K562 (cell line): Measurements from ENCODE around the gene LCN15. TPM values are rescaled to one million over a fixed set of nuclear protein-coding genes. Genes with fewer than 3 reads are reported as not detected.

Experiments
- ATAC-seq: fragments of 200-7000 bp; cut with Tn5 transposase; 3 replicates; pipeline ENCODE4 v1.9.1; 2020; ENCODE audit warnings: moderate library complexity
- BruUV-seq: library from RNA; stranded (reverse); fragments of 400-500 nt; replicated peaks from 2 replicates; lab custom pipeline; 2021; lab: Mats Ljungman, UMichigan
- CTCF ChIA-PET: fragments of 300-600 bp; formaldehyde crosslinking; extraction: SDS; loops from one replicate; lab custom pipeline; 2021; ENCODE audit warnings: low intra/inter-chr PET ratio; lab: Yijun Ruan, JAX
- POLR2A ChIA-PET: fragments of 300-600, 350-650 bp; sonication (Branson Sonifier 250); formaldehyde crosslinking; extraction: SDS; loops from one replicate; lab custom pipeline; 2021; ENCODE audit warnings: antibody characterized with exemption, inconsistent platforms; lab: Yijun Ruan, JAX
- DNase-seq, 4 experiments: peaks; one replicate each; pipeline versions ENCODE4 v3.0.0 to v3.0.0-alpha.2; 2011 to 2018; ENCODE audit warnings: low spot score in 3 of 4, mixed read lengths in 3 of 4; ENCODE audit errors: extremely low read depth in 1 of 4
- FAIRE-seq: peaks from 2 replicates; lab custom pipeline; 2011; peaks lifted over from hg19 to GRCh38; lab: Jason Lieb, UNC
- H2AFZ ChIP-seq: 2 replicates; pipeline ENCODE4 v1.6.0; 2011; ENCODE audit warnings: low read depth, low read length, control low read depth, inconsistent platforms
- H3K27ac ChIP-seq: fragments of 200-600 bp; 3 replicates; pipeline ENCODE4 v1.8.0; 2011; ENCODE audit warnings: low read depth, mild to moderate bottlenecking, control low read depth, inconsistent platforms, low read length, moderate library complexity, mixed read lengths; ENCODE audit errors: extremely low read depth
- H3K27me3 ChIP-seq, 2 experiments: fragments of 300-600 bp in 1 of 2; 2 replicates in 1 of 2; 3 replicates in 1 of 2; pipeline versions ENCODE4 v1.6.0 to v1.8.0; 2011; ENCODE audit warnings: inconsistent platforms in 2 of 2, low read length in 2 of 2, mild to moderate bottlenecking in 1 of 2, mixed read lengths in 1 of 2, moderate library complexity in 1 of 2; ENCODE audit not compliant: control insufficient read depth in 2 of 2, insufficient read depth in 2 of 2
- H3K36me3 ChIP-seq: fragments of 300-600 bp; 3 replicates; pipeline ENCODE4 v1.8.0; 2011; ENCODE audit warnings: mild to moderate bottlenecking, low read length, inconsistent platforms; ENCODE audit not compliant: control insufficient read depth, insufficient read depth
- H3K4me1 ChIP-seq, 2 experiments: fragments of 200-600 bp in 1 of 2; replicated peaks in 1 of 2; 2 replicates in 1 of 2; 3 replicates in 1 of 2; pipeline versions ENCODE4 v1.5.1 to v1.8.0; 2011; ENCODE audit warnings: inconsistent platforms in 2 of 2, low read length in 2 of 2, mild to moderate bottlenecking in 1 of 2, mixed read lengths in 1 of 2, moderate library complexity in 1 of 2; ENCODE audit not compliant: control insufficient read depth in 2 of 2, insufficient read depth in 2 of 2
- H3K4me2 ChIP-seq: 2 replicates; pipeline ENCODE4 v1.6.1; 2011; ENCODE audit warnings: low read length, control low read depth, inconsistent platforms, mixed read lengths; ENCODE audit not compliant: insufficient read depth
- H3K4me3 ChIP-seq: fragments of 200-600 bp; sonication (generic), shearing (Covaris generic); 2 replicates; pipeline ENCODE4 v1.5.1; 2016; ENCODE audit warnings: control low read depth, inconsistent platforms
- H3K79me2 ChIP-seq: fragments of 200-600 bp; 3 replicates; pipeline ENCODE4 v1.8.0; 2011; ENCODE audit warnings: low read length, inconsistent platforms; ENCODE audit not compliant: control insufficient read depth, insufficient read depth
- H3K9ac ChIP-seq, 2 experiments: 2 replicates each; pipeline versions ENCODE4 v1.6.0 to v1.6.1; 2011; ENCODE audit warnings: low read depth in 2 of 2, low read length in 2 of 2, control low read depth in 1 of 2, inconsistent platforms in 1 of 2, mild to moderate bottlenecking in 1 of 2, mixed read lengths in 1 of 2; ENCODE audit not compliant: insufficient read depth in 1 of 2
- H3K9me1 ChIP-seq: one replicate; pipeline ENCODE4 v1.6.0; 2011; ENCODE audit warnings: inconsistent platforms, mild to moderate bottlenecking, low read length, moderate library complexity; ENCODE audit not compliant: control insufficient read depth, insufficient read depth
- H3K9me3 ChIP-seq: replicated peaks from 2 replicates; pipeline ENCODE4 v1.5.1; 2011; ENCODE audit warnings: low read depth, low read length, inconsistent platforms; ENCODE audit not compliant: control insufficient read depth, insufficient read depth
- H4K20me1 ChIP-seq: replicated peaks from 2 replicates; pipeline ENCODE4 v1.6.1; 2011; ENCODE audit warnings: low read length, inconsistent platforms, mixed read lengths; ENCODE audit not compliant: control insufficient read depth, insufficient read depth
- DIDO1 ChIP-seq: fragments of 450-650 bp; IDR thresholded peaks from 2 replicates; pipeline ENCODE4 v1.6.1; 2016; ENCODE audit warnings: low read depth, missing biosample characterization, missing genetic modification characterization
- ELF4 ChIP-seq: fragments of 450-650 bp; formaldehyde crosslinking; IDR thresholded peaks from 2 replicates; pipeline ENCODE4 v1.4.0; 2022; ENCODE audit warnings: missing genetic modification characterization
- FIP1L1 ChIP-seq: fragments of 200-400 bp; formaldehyde crosslinking; IDR thresholded peaks from 2 replicates; pipeline ENCODE4 v1.6.1; 2018; ENCODE audit warnings: mild to moderate bottlenecking, low read depth, low read length; ENCODE audit not compliant: poor library complexity, severe bottlenecking
- HDAC6 ChIP-seq: IDR thresholded peaks from 2 replicates; pipeline ENCODE4 v1.6.1; 2012; ENCODE audit warnings: low read depth, mild to moderate bottlenecking, control low read depth, inconsistent platforms, low read length, moderate library complexity
- RBM25 ChIP-seq: fragments of 200-400 bp; formaldehyde crosslinking; IDR thresholded peaks from 2 replicates; pipeline ENCODE4 v1.6.1; 2018; ENCODE audit warnings: low read length, low read depth, moderate library complexity; ENCODE audit not compliant: severe bottlenecking
- RBM39 ChIP-seq: fragments of 200-400 bp; formaldehyde crosslinking; optimal IDR thresholded peaks from 2 replicates; pipeline ENCODE3; 2018; ENCODE audit warnings: low read depth, low read length
- TAF1 ChIP-seq: IDR thresholded peaks from 2 replicates; pipeline ENCODE4 v1.6.1; 2011; ENCODE audit warnings: mild to moderate bottlenecking, low read length, moderate library complexity; ENCODE audit not compliant: insufficient read depth, control insufficient read depth, severe bottlenecking; ENCODE audit errors: extremely low read depth
- ZFX ChIP-seq: sonication (generic); formaldehyde crosslinking; IDR thresholded peaks from 2 replicates; pipeline ENCODE4 v1.8.0; 2022; ENCODE audit warnings: mild to moderate bottlenecking, missing genetic modification reagents, moderate library complexity
- WGBS: fragments of 100-300 bp; shearing (Covaris generic); methylation state at CpG from one replicate; pipeline ENCODE4 v1.1.6; 2016; ENCODE audit warnings: low coverage, mixed read lengths; ENCODE audit not compliant: insufficient coverage; ENCODE audit errors: missing lambda C conversion rate; 5-methylcytosine and 5-hydroxymethylcytosine counted together
- in situ Hi-C: fragments of 300-500 bp; cut with MboI; formaldehyde crosslinking; loops from 4 replicates; pipeline ENCODE4 v1.15.0; 2018; ENCODE audit warnings: inconsistent platforms, mixed read lengths
- intact Hi-C: fragments of 100-400 bp; cut with micrococcal nuclease; formaldehyde crosslinking; loops from 2 replicates; pipeline ENCODE4 v1.14.2; 2022
- polyA plus RNA-seq, 8 experiments: library from polyadenylated mRNA; depleted of rRNA in 4 of 8; stranded (reverse) in 5 of 8; unstranded in 3 of 8; fragments of >200 nt; fragmentation: Nextera tagmentation in 2 of 8; fragmentation: Illumina TruSeq in 1 of 8; extraction: Ambion mirVana in 2 of 8; extraction: Trizol in 1 of 8; gene quantifications; 2 replicates each; pipeline versions ENCODE4 v1.2.1 to v1.2.3, GENCODE V29; 2011 to 2014; ENCODE audit warnings: inconsistent platforms in 1 of 8, missing spikeins in 1 of 8
- total RNA-seq, 7 experiments: library from RNA; depleted of rRNA in 6 of 7; stranded (reverse); fragments of >200 nt in 6 of 7; fragmentation: Illumina TruSeq in 2 of 7; extraction: Trizol in 2 of 7; gene quantifications; 2 replicates each; pipeline versions ENCODE4 v1.2.1 to v1.2.3, GENCODE V29; 2011 to 2021; ENCODE audit warnings: low replicate concordance in 1 of 7
- TF ChIP-seq, protein P1 (sequence below): fragments of 200-600 bp; sonication (generic); IDR thresholded peaks from one replicate; pipeline ENCODE4 v1.6.1; 2012; ENCODE audit warnings: mild to moderate bottlenecking, low read depth, low read length, inconsistent platforms
- TF ChIP-seq, protein P2 (sequence below): conservative IDR thresholded peaks from 2 replicates; pipeline ENCODE4 v1.6.1; 2011; ENCODE audit warnings: low read depth, mild to moderate bottlenecking, low read length; ENCODE audit not compliant: control insufficient read depth

LCN15 gene
- total and polyA plus RNA-seq, 9 of the 15 experiments (the other 6 are each of a cell fraction or from before 2014, with no cell fraction given): 0.66 TPM; not detected in 8

DNA sequence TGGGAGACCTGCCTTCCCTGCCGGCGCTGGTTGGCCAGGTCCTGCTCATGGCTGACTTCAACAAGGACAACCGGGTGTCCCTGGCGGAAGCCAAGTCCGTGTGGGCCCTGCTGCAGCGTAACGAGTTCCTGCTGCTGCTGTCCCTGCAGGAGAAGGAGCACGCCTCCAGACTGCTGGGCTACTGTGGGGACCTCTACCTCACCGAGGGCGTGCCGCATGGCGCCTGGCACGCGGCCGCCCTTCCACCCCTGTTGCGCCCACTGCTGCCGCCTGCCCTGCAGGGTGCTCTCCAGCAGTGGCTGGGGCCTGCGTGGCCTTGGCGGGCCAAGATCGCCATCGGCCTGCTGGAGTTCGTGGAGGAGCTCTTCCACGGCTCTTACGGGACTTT, 41.4 kb downstream of the LCN15 start:
- POLR2A ChIA-PET: interaction anchor here (0.6 to 1.7 kb wide), 8 partner anchors 8 to 76 kb away, joined by 3 to 9 read pairs (median 4); partner anchors contain the start of gene DIPK1B
- no peak for DNase-seq
- intact Hi-C loops (no loop called here), in situ Hi-C loops (no loop called here)
- no peaks in the 10 kb centered on the region for H3K9me3 ChIP-seq
- no peaks in the 10 kb centered on the region for H3K27me3 ChIP-seq
- H4K20me1 ChIP-seq: peaks cover 53% of the 10 kb centered on the region
- WGBS: 77% methylated on average over 24 of the region's 24 CpGs
- H2AFZ ChIP-seq: no peak overlapping the region
- BruUV-seq: no TSS peak
- no peak overlapping the region for H3K4me3 ChIP-seq
- no peak for FAIRE-seq
- H3K4me1 ChIP-seq: peaks cover 15 to 85% of the 10 kb centered on the region in 2 experiments; a peak in 4 of 5 replicates
- H3K9ac ChIP-seq: peak overlapping the region in 1 of 2 experiments; percentile 82; a peak in 2 of 4 replicates
- H3K79me2 ChIP-seq: peaks cover 45% of the 10 kb centered on the region
- no peak overlapping the region for H3K27ac ChIP-seq
- CTCF ChIA-PET: no interaction called here
- no peaks in the 10 kb centered on the region for H3K9me1 ChIP-seq
- H3K4me2 ChIP-seq: no peak overlapping the region
- H3K36me3 ChIP-seq: peaks cover 66% of the 10 kb centered on the region
- no peak; the same call in 2 of the 3 replicates for ATAC-seq
- TF ChIP-seq, protein P1, sequence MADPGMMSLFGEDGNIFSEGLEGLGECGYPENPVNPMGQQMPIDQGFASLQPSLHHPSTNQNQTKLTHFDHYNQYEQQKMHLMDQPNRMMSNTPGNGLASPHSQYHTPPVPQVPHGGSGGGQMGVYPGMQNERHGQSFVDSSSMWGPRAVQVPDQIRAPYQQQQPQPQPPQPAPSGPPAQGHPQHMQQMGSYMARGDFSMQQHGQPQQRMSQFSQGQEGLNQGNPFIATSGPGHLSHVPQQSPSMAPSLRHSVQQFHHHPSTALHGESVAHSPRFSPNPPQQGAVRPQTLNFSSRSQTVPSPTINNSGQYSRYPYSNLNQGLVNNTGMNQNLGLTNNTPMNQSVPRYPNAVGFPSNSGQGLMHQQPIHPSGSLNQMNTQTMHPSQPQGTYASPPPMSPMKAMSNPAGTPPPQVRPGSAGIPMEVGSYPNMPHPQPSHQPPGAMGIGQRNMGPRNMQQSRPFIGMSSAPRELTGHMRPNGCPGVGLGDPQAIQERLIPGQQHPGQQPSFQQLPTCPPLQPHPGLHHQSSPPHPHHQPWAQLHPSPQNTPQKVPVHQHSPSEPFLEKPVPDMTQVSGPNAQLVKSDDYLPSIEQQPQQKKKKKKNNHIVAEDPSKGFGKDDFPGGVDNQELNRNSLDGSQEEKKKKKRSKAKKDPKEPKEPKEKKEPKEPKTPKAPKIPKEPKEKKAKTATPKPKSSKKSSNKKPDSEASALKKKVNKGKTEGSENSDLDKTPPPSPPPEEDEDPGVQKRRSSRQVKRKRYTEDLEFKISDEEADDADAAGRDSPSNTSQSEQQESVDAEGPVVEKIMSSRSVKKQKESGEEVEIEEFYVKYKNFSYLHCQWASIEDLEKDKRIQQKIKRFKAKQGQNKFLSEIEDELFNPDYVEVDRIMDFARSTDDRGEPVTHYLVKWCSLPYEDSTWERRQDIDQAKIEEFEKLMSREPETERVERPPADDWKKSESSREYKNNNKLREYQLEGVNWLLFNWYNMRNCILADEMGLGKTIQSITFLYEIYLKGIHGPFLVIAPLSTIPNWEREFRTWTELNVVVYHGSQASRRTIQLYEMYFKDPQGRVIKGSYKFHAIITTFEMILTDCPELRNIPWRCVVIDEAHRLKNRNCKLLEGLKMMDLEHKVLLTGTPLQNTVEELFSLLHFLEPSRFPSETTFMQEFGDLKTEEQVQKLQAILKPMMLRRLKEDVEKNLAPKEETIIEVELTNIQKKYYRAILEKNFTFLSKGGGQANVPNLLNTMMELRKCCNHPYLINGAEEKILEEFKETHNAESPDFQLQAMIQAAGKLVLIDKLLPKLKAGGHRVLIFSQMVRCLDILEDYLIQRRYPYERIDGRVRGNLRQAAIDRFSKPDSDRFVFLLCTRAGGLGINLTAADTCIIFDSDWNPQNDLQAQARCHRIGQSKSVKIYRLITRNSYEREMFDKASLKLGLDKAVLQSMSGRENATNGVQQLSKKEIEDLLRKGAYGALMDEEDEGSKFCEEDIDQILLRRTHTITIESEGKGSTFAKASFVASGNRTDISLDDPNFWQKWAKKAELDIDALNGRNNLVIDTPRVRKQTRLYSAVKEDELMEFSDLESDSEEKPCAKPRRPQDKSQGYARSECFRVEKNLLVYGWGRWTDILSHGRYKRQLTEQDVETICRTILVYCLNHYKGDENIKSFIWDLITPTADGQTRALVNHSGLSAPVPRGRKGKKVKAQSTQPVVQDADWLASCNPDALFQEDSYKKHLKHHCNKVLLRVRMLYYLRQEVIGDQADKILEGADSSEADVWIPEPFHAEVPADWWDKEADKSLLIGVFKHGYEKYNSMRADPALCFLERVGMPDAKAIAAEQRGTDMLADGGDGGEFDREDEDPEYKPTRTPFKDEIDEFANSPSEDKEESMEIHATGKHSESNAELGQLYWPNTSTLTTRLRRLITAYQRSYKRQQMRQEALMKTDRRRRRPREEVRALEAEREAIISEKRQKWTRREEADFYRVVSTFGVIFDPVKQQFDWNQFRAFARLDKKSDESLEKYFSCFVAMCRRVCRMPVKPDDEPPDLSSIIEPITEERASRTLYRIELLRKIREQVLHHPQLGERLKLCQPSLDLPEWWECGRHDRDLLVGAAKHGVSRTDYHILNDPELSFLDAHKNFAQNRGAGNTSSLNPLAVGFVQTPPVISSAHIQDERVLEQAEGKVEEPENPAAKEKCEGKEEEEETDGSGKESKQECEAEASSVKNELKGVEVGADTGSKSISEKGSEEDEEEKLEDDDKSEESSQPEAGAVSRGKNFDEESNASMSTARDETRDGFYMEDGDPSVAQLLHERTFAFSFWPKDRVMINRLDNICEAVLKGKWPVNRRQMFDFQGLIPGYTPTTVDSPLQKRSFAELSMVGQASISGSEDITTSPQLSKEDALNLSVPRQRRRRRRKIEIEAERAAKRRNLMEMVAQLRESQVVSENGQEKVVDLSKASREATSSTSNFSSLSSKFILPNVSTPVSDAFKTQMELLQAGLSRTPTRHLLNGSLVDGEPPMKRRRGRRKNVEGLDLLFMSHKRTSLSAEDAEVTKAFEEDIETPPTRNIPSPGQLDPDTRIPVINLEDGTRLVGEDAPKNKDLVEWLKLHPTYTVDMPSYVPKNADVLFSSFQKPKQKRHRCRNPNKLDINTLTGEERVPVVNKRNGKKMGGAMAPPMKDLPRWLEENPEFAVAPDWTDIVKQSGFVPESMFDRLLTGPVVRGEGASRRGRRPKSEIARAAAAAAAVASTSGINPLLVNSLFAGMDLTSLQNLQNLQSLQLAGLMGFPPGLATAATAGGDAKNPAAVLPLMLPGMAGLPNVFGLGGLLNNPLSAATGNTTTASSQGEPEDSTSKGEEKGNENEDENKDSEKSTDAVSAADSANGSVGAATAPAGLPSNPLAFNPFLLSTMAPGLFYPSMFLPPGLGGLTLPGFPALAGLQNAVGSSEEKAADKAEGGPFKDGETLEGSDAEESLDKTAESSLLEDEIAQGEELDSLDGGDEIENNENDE: peak; percentile 41
- peak; percentile 54 for TF ChIP-seq RBM39
- TF ChIP-seq, protein P2, sequence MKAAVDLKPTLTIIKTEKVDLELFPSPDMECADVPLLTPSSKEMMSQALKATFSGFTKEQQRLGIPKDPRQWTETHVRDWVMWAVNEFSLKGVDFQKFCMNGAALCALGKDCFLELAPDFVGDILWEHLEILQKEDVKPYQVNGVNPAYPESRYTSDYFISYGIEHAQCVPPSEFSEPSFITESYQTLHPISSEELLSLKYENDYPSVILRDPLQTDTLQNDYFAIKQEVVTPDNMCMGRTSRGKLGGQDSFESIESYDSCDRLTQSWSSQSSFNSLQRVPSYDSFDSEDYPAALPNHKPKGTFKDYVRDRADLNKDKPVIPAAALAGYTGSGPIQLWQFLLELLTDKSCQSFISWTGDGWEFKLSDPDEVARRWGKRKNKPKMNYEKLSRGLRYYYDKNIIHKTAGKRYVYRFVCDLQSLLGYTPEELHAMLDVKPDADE: peak; percentile 41; the same call in 1 of the 2 replicates
- TF ChIP-seq DIDO1 (tag): no peak
- TF ChIP-seq ELF4 (CRISPR knock-in tag): no peak
- TF ChIP-seq FIP1L1: peak; percentile 98
- TF ChIP-seq TAF1: peak; percentile 11
- TF ChIP-seq ZFX (CRISPR knock-in tag): 0 out of 2 replicates have a peak, but pooled peaks have one; percentile 32
- TF ChIP-seq RBM25: no peak
- no peak for TF ChIP-seq HDAC6
